Tibial nerve (tissue), 4 donors: ENCODE data around the gene ANO3. TPM values are rescaled to one million over a fixed set of nuclear protein-coding genes. Genes with fewer than 3 reads are reported as not detected.

Experiments used
- DNase-seq, 2 donors: peaks; one replicate each; pipeline ENCODE4 v3.0.0-alpha.2; 2019; ENCODE audit warnings: low spot score in 2 of 2
- H3K27ac ChIP-seq, 4 donors: fragments of 200-600 bp; sonication (generic) in 3 of 4; one replicate each; pipeline ENCODE4 v1.5.1; 2017 to 2019; ENCODE audit warnings: mild to moderate bottlenecking in 1 of 4
- H3K27me3 ChIP-seq, 2 donors: fragments of 200-600 bp; sonication (generic) in 1 of 2; one replicate each; pipeline versions ENCODE4 v1.5.1 to v1.6.0; 2017 to 2019
- H3K36me3 ChIP-seq, 3 donors: fragments of 200-600 bp; sonication (generic); one replicate each; pipeline ENCODE4 v1.5.1; 2018 to 2019
- H3K4me1 ChIP-seq, 4 donors: fragments of 200-600 bp; sonication (generic) in 3 of 4; one replicate each; pipeline ENCODE4 v1.5.1; 2017 to 2019
- H3K4me3 ChIP-seq, 4 donors: fragments of 200-600 bp; sonication (generic) in 3 of 4; one replicate each; pipeline ENCODE4 v1.5.1; 2017 to 2019; ENCODE audit warnings: mild to moderate bottlenecking in 1 of 4, moderate library complexity in 1 of 4
- H3K9me3 ChIP-seq, 4 donors: fragments of 200-600 bp; sonication (generic) in 3 of 4; one replicate each; pipeline ENCODE4 v1.5.1; 2017 to 2019
- CTCF ChIP-seq, 5 experiments: fragments of 200-600 bp in 3 of 5; fragments of 450-650 bp in 2 of 5; sonication (generic) in 3 of 5; IDR thresholded peaks; one replicate each; pipeline ENCODE4 v1.5.1; 2016 to 2019; ENCODE audit warnings: antibody characterized with exemption in 5 of 5, mild to moderate bottlenecking in 3 of 5, moderate library complexity in 2 of 5
- EP300 ChIP-seq, 2 donors: sonication (generic); formaldehyde crosslinking; IDR thresholded peaks; one replicate each; pipeline ENCODE4 v1.6.1; 2017; ENCODE audit warnings: antibody characterized with exemption in 2 of 2, mild to moderate bottlenecking in 1 of 2
- POLR2A ChIP-seq, 2 donors: fragments of 450-650 bp; IDR thresholded peaks; one replicate each; pipeline ENCODE4 v1.6.1; 2017; ENCODE audit warnings: antibody characterized with exemption in 2 of 2, mild to moderate bottlenecking in 2 of 2, moderate library complexity in 2 of 2
- WGBS, 2 donors: methylation state at CpG; one replicate each; pipeline ENCODE4 v1.1.5; 2018; 5-methylcytosine and 5-hydroxymethylcytosine counted together
- total RNA-seq, 4 donors: library from RNA; depleted of rRNA; stranded (reverse); fragments of >200 nt; gene quantifications; one replicate each; pipeline ENCODE4 v1.1.0, GENCODE V29; 2016

ANO3 gene
- total RNA-seq, 4 donors from 2014 or later, result 0.42 to 1.7 (median 0.74) TPM

- Histone ChIP-seq H3K4me1 (no peaks in the 10 kb centered on the region), H3K36me3 (no peaks in the 10 kb centered on the region), H3K27me3 (no peaks in the 10 kb centered on the region), H3K27ac (no peak overlapping the region), H3K9me3 (no peaks in the 10 kb centered on the region), H3K4me3 (no peak overlapping the region)
- TF ChIP-seq CTCF (IDR thresholded peaks at IDR 0.05) (no peak), POLR2A (IDR thresholded peaks at IDR 0.05) (no peak), EP300 (IDR thresholded peaks at IDR 0.05) (no peak)
- DNase-seq, result no peak
- WGBS, 2 donors, result 87 to 89% methylated on average over 7 of the region's 7 CpGs
These were observed 18.1 kb downstream of the ANO3 start for GRCh38 chr11:26350002-26350401.

GRCh38 chr11:26353010-26353409 lies 21.1 kb downstream of the ANO3 start:
- WGBS, 2 donors, result 74 to 78% methylated on average over 5 of the region's 5 CpGs
- H3K4me1 ChIP-seq, result no peaks in the 10 kb centered on the region

GRCh38 chr11:26359055-26359454 lies 27.1 kb downstream of the ANO3 start:
- Histone ChIP-seq H3K4me1 (no peaks in the 10 kb centered on the region), H3K27ac (no peak overlapping the region), H3K4me3 (no peak overlapping the region), H3K36me3 (no peaks in the 10 kb centered on the region), H3K9me3 (no peaks in the 10 kb centered on the region), H3K27me3 (no peaks in the 10 kb centered on the region)
- no peak for DNase-seq
- TF ChIP-seq CTCF (IDR thresholded peaks at IDR 0.05), result no peak
- no peak for TF ChIP-seq EP300 (IDR thresholded peaks at IDR 0.05)
- no peak for TF ChIP-seq POLR2A (IDR thresholded peaks at IDR 0.05)

More at GRCh38 chr11:26353010-26353409, 21.1 kb downstream of the ANO3 start:
- no peak for DNase-seq
- H3K4me3 ChIP-seq, result no peak overlapping the region
- no peaks in the 10 kb centered on the region for H3K9me3 ChIP-seq
- TF ChIP-seq EP300 (IDR thresholded peaks at IDR 0.05) (no peak), POLR2A (IDR thresholded peaks at IDR 0.05) (no peak), CTCF (IDR thresholded peaks at IDR 0.05) (no peak)
- H3K36me3 ChIP-seq, result no peaks in the 10 kb centered on the region
- H3K27ac ChIP-seq, result no peak overlapping the region
- no peaks in the 10 kb centered on the region for H3K27me3 ChIP-seq

GRCh38 chr11:26365284-26365683 lies 33.4 kb downstream of the ANO3 start:
- no peaks in the 10 kb centered on the region for H3K27me3 ChIP-seq
- H3K27ac ChIP-seq, result no peak overlapping the region
- 93 to 100% methylated on average over 1 of the region's 1 CpG for WGBS, 2 donors
- DNase-seq, result no peak
- H3K4me1 ChIP-seq, result no peaks in the 10 kb centered on the region
- no peak overlapping the region for H3K4me3 ChIP-seq
- TF ChIP-seq EP300 (IDR thresholded peaks at IDR 0.05) (no peak), CTCF (IDR thresholded peaks at IDR 0.05) (no peak), POLR2A (IDR thresholded peaks at IDR 0.05) (no peak)
- peaks cover 0 to 30% (median 0%) of the 10 kb centered on the region in 4 donors for H3K9me3 ChIP-seq
- H3K36me3 ChIP-seq, result no peaks in the 10 kb centered on the region

- no peak overlapping the region for H3K27ac ChIP-seq
- H3K4me3 ChIP-seq, result no peak overlapping the region
- WGBS, 2 donors, result 91 to 92% methylated on average over 1 of the region's 1 CpG
These were observed 45.7 kb downstream of the ANO3 start for GRCh38 chr11:26377619-26378018.

More at GRCh38 chr11:26377619-26378018, 45.7 kb downstream of the ANO3 start:
- Histone ChIP-seq H3K9me3 (peaks cover 0 to 23% (median 5%) of the 10 kb centered on the region in 4 donors), H3K4me1 (no peaks in the 10 kb centered on the region), H3K27me3 (no peaks in the 10 kb centered on the region), H3K36me3 (no peaks in the 10 kb centered on the region)
- DNase-seq, result no peak
- TF ChIP-seq CTCF (IDR thresholded peaks at IDR 0.05) (no peak), EP300 (IDR thresholded peaks at IDR 0.05) (no peak), POLR2A (IDR thresholded peaks at IDR 0.05) (no peak)
